Glomerular visceral epithelial cell (primary cell): ENCODE measurements around the gene ATP6V1B1.

Source experiments
- DNase-seq: peaks from one replicate; pipeline ENCODE4 v3.0.0-alpha.2; 2016; ENCODE audit errors: extremely low spot score

ATP6V1B1 gene

DNA sequence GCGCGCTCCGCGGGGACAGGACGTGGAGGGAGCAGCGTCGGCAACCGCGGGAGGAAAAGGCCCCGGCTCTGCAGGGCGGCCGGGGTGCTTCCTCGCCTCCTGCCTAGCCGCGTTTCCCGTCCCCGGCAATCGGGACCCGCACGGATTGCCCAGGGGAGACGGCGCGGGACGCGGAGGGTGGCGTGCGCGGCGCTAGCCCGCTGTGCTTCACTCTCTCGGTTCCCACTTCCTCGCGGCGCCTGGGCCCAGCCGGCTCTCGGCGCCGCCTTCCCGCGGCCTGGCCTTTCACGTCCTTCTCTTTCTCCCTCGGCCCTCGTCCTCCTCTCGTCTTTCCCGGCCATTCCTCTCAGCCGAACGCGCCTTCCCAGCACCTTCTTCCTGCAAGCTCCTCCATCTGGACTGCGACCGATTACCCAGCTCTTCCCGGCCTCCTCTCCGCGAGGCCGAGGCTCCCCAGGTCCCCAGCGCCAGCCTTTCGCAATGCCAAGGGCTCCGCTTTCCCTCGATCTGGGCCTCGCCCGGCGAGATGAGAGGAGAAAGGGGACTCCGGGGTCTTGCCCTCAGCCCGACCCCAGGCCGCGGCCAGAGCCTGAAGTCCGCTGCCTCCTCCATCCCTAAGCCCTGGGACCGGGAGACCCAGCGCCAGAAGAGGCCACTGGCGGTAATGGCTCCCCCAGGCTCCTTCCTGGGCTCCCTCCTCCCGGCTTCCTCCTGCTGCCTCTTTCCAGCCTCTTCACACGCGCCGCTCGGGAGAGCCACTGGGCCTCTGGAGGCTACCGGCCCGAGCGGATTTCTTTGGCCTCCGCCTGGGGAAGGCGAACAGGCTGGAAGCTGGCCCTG, 34.3 kb upstream of the ATP6V1B1 start:
- peak; percentile 36 for DNase-seq

GRCh38 chr2:70902067-70902442, 33.6 kb upstream of the ATP6V1B1 start:
- peak; percentile 13 for DNase-seq

DNA sequence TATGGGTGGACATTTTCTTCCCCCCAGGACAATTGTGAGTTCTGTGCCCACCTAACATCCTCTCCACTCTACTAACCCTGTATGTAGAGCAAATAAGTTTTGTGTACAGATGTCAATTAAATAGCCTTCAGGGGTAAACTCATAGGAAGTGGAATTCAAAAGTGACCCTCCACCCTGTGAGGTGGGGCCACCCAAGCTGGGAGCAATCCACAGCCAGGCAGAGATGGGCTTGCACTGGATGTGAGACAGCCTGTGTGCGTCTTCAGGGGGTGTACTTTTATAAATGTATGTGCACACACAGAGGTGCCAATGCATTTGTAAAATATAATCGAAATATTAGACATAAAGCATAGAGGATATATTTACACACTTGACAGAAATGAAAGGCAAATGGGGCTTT, 33.1 kb upstream of the ATP6V1B1 start:
- no peak for DNase-seq

DNA sequence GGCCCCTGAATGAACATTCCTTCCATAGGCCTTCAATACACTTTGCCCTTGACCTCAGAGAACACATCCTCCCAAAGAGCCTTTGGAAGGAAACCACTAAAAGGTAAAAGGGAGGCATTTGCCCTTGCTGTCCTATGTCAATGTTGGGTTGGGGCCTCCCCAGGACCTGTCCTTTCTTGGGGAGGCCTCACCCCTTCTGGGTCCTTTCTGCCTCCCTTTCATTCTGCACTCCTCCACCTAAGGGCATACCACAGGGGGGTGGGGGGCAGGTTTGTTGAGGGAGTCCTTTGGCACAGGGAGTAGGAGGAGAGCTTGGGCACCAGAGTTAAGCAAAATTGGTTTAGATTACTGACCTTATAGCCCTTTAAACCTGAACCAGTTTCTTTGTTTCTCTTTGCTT, 32.5 kb upstream of the ATP6V1B1 start:
- no peak for DNase-seq

- no peak for DNase-seq
Measured at GRCh38 chr2:70903641-70904340, 31.9 kb upstream of the ATP6V1B1 start.

- no peak for DNase-seq
Measured at GRCh38 chr2:70904371-70905216, 31.1 kb upstream of the ATP6V1B1 start.

GRCh38 chr2:70905443-70906421, 30.0 kb upstream of the ATP6V1B1 start:
- DNase-seq = no peak

GRCh38 chr2:70906439-70907005, 29.2 kb upstream of the ATP6V1B1 start:
- DNase-seq = no peak

GRCh38 chr2:70907130-70908057, 28.3 kb upstream of the ATP6V1B1 start:
- no peak for DNase-seq

DNA sequence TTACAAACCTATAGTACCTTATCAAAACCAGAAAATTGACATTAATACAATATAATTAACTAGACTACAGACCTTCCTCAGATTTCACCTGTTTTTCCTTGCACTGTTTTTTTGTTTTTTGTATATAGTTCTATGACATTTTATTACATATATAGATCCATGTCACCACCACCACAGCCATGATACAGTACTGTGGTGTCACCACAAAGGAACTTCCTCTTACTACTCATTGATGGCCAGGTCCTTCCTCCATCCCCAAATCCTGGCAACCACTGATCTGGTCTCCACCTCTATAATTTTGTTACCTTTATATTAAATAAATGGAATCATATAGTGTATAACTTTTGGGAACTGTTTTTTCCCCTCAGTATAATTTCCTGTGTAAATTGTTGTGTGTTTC, 19.4 kb upstream of the ATP6V1B1 start:
- DNase-seq = no peak

DNA sequence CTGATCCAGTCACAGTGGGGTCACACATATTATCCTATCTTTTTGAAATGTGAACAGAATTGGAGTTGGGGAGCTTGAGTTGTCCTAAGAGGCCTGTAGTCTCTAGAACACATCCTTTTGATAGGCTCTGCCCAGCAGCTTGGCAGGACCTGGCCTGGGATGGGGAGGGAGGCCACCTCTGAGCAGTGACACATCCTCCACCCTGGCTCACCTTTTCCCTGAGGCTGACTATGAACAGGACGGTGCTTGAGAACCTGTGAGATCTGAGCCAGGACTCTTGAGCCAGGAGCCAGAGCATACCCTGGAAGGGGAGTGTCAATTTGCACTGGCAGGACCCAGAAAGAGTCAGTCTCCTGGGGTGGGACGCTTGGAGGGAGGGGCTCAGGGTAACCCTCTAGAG, 17.7 kb upstream of the ATP6V1B1 start:
- DNase-seq = no peak

- peak; percentile 66 for DNase-seq
Measured at GRCh38 chr2:70919672-70920366, 15.9 kb upstream of the ATP6V1B1 start.

GRCh38 chr2:70920367-70920715, 15.4 kb upstream of the ATP6V1B1 start:
- DNase-seq = no peak

DNA sequence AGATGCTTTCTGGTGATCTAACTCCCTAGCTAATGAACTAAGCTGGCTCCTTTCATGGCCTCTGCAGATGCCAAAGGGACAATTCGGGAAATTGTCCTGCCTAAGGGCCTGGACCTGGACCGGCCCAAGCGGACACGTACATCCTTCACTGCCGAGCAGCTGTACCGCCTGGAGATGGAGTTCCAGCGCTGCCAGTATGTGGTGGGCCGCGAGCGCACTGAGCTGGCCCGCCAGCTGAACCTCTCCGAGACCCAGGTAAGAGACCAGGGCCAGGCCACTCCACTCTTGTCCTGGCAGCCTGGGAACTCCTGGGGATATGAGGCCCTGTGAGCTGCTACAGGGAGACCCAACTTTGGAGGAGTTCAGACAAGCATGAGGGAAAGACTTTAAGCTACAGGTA, 14.7 kb upstream of the ATP6V1B1 start:
- DNase-seq = no peak

GRCh38 chr2:70921839-70922234, 13.9 kb upstream of the ATP6V1B1 start:
- peak; percentile 7 for DNase-seq

DNA sequence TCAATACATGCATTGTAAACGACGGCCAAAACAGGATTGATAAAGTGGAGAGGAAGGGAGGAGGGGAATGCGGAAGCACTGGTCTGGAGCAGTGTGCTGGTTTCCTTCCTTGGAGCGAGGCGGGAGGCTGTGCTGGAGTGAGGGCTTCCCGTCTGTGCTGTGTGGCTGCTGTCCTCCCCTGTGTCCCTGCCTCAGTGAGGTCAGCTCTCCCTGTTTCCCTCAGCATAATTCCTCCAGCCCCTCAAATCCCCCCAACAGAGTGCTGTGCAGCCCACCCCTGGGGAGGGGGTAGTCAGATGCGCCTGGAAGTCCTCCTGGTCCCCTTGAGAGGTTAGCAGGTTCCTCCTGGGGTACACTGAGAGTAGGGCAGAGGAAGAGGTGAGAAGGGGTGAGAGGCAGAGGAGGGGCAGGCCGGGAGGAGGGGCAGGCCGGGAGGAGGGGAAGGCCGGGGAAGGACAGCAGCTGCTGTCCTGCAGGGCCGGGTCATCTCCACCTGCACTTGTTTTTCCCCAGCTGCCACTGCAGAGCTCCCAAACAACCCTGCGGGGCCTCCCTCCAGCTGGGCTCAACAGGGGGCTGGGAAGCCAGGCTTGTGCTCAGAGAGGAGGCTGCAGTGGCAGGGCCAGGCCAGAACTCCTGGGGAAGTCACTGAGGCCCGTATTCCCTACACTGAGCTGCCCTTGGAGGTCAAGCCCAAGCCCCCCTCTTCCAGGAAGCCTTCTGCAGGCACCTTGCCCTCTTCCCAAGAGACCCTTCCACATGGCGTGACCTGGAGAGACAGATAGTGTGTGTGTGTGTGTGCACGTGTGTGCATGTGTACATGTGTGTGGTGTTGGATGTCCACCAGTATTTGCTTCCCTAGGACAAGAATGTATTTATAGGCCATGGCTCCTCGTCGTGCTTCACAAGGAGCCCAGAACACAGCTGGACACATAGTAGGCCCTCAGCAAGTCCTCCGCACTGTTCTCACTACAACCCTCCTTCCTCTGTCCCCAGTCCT, 13.2 kb upstream of the ATP6V1B1 start:
- no peak for DNase-seq

DNA sequence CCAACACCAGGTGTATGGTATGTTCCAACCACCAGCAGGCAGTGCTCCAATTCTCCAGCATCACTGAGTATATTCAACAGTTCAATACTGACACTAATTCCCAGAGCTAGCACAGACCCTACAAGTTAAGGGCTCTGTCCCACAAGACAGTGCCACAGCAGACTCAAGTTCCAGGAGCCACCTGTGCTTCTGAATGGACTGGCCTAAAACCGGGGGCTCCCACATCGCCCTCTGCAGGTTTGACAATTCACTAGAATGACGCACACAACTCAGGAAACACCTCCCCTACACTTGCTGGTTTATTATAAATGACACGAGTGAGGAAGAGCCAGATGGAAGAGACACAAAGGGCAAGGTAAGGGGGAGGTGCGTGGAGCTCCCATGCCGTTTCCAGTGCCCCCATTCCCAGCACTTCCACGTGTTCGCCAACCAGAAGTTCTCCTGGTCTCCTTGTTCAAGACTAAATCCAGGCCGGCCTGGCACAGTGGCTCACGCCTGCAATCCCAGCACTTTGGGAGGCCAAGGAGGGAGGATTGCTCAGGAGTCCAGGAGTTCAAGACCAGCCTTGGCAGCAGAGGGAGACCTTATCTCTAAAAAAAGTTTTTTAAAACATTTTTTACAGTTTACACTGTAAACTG, 12.2 kb upstream of the ATP6V1B1 start:
- no peak for DNase-seq
